Transverse colon (tissue), 4 donors: ENCODE data around the gene IL17RD. TPM values are rescaled to one million over a fixed set of nuclear protein-coding genes. Genes with fewer than 3 reads are reported as not detected.
"Not testable (repeated sequence)": the region's sequence is repeated elsewhere in the genome, so short reads cannot be mapped to it uniquely, and the experiment has no call there.

Experiments used
- DNase-seq: peaks from one replicate; pipeline ENCODE4 v3.0.0-alpha.2; 2019
- H3K27ac ChIP-seq, 4 donors: fragments of 200-600 bp; sonication (generic); 2 replicates each; pipeline ENCODE4 v1.5.1; 2016 to 2018; ENCODE audit warnings: inconsistent platforms in 4 of 4
- H3K27me3 ChIP-seq: fragments of 200-600 bp; sonication (generic); 2 replicates; pipeline ENCODE4 v1.5.1; 2017; ENCODE audit warnings: inconsistent platforms
- H3K36me3 ChIP-seq, 4 donors: fragments of 200-600 bp; sonication (generic); 2 replicates each; pipeline ENCODE4 v1.5.1; 2017 to 2019; ENCODE audit warnings: inconsistent platforms in 4 of 4
- H3K4me1 ChIP-seq, 4 donors: fragments of 200-600 bp; sonication (generic); 2 replicates each; pipeline ENCODE4 v1.5.1; 2017 to 2020; ENCODE audit warnings: inconsistent platforms in 4 of 4
- H3K4me3 ChIP-seq, 4 donors: fragments of 200-600 bp; sonication (generic); 1 replicate in 1 of 4; 2 replicates in 3 of 4; pipeline versions ENCODE4 v1.5.1 to v1.6.1; 2017 to 2019; ENCODE audit warnings: inconsistent platforms in 4 of 4
- H3K9me3 ChIP-seq, 2 donors: fragments of 200-600 bp; sonication (generic); 2 replicates each; pipeline ENCODE4 v1.5.1; 2017 to 2019; ENCODE audit warnings: inconsistent platforms in 2 of 2
- CTCF ChIP-seq, 5 experiments: fragments of 200-600 bp in 3 of 5; fragments of 450-650 bp in 2 of 5; sonication (generic) in 3 of 5; IDR thresholded peaks; 1 replicate in 2 of 5; 2 replicates in 3 of 5; pipeline ENCODE4 v1.5.1; 2016 to 2017; ENCODE audit warnings: antibody characterized with exemption in 5 of 5, inconsistent platforms in 3 of 5, mild to moderate bottlenecking in 2 of 5, moderate library complexity in 1 of 5
- EP300 ChIP-seq: sonication (generic); formaldehyde crosslinking; IDR thresholded peaks from one replicate; pipeline ENCODE4 v1.6.1; 2017; ENCODE audit warnings: antibody characterized with exemption, low read depth
- POLR2A ChIP-seq: fragments of 450-650 bp; IDR thresholded peaks from one replicate; pipeline ENCODE4 v1.6.1; 2016; ENCODE audit warnings: antibody characterized with exemption, mild to moderate bottlenecking, moderate library complexity
- POLR2AphosphoS5 ChIP-seq, 3 donors: sonication (generic); formaldehyde crosslinking; IDR thresholded peaks; one replicate each; pipeline ENCODE4 v1.6.1; 2016; ENCODE audit warnings: antibody characterized with exemption in 3 of 3
- WGBS, 2 donors: methylation state at CpG; one replicate each; pipeline ENCODE4 v1.1.5; 2018; ENCODE audit warnings: low coverage in 1 of 2; 5-methylcytosine and 5-hydroxymethylcytosine counted together
- in situ Hi-C, 4 donors: fragments of 200-750 bp; cut with MboI; loops; one replicate each; pipeline versions ENCODE4 v1.15.0 to v1.15.1; 2017; ENCODE audit warnings: low sequenced_read_pairs in 3 of 4, low pct_ligation_motif_present in 1 of 4, low pct_unique_long_range_greater_than_20kb in 1 of 4
- intact Hi-C: fragments of 100-400 bp; cut with DNase I; formaldehyde crosslinking; loops from one replicate; pipeline ENCODE4 v1.15.1; 2023; ENCODE audit warnings: low total_unique reads
- total RNA-seq, 4 donors: library from RNA; depleted of rRNA; stranded (reverse); fragments of >200 nt; gene quantifications; one replicate each; pipeline ENCODE4 v1.1.0, GENCODE V29; 2016

The IL17RD gene
- total RNA-seq, 4 donors from 2014 or later = 1.9 to 40.4 (median 2.7) TPM

- WGBS, 2 donors = 100% methylated on average over 1 of the region's 1 CpG
- Histone ChIP-seq H3K36me3 (no peaks in the 10 kb centered on the region), H3K4me3 (no peak overlapping the region), H3K27me3 (no peaks in the 10 kb centered on the region), H3K9me3 (no peaks in the 10 kb centered on the region), H3K4me1 (peaks cover 0 to 13% (median 3%) of the 10 kb centered on the region in 4 donors), H3K27ac (no peak overlapping the region)
- TF ChIP-seq POLR2AphosphoS5 (IDR thresholded peaks at IDR 0.05) = no peak
- no peak for TF ChIP-seq CTCF (IDR thresholded peaks at IDR 0.05)
- TF ChIP-seq EP300 = no peak
- no peak for TF ChIP-seq POLR2A
- intact Hi-C loops (no loop called here), in situ Hi-C loops (no loop called here)
- no peak for DNase-seq
These were observed 77.6 kb downstream of the IL17RD start for GRCh38 chr3:57087361-57088092.

GRCh38 chr3:57086201-57086600 lies 79.0 kb downstream of the IL17RD start:
- Histone ChIP-seq H3K36me3 (no peaks in the 10 kb centered on the region), H3K27ac (no peak overlapping the region), H3K4me1 (peaks cover 0 to 6% (median 1%) of the 10 kb centered on the region in 4 donors), H3K27me3 (no peaks in the 10 kb centered on the region), H3K4me3 (no peak overlapping the region), H3K9me3 (no peaks in the 10 kb centered on the region)
- intact Hi-C loops = no loop called here
- TF ChIP-seq POLR2A (no peak), EP300 (no peak), POLR2AphosphoS5 (IDR thresholded peaks at IDR 0.05) (no peak), CTCF (IDR thresholded peaks at IDR 0.05) (no peak)
- in situ Hi-C loops = no loop called here
- DNase-seq = no peak

GRCh38 chr3:57085211-57085610 lies 79.9 kb downstream of the IL17RD start:
- in situ Hi-C loops (no loop called here), intact Hi-C loops (no loop called here)
- Histone ChIP-seq H3K27ac (no peak overlapping the region), H3K4me3 (no peak overlapping the region), H3K9me3 (no peaks in the 10 kb centered on the region), H3K27me3 (no peaks in the 10 kb centered on the region), H3K4me1 (no peaks in the 10 kb centered on the region), H3K36me3 (no peaks in the 10 kb centered on the region)
- WGBS, 2 donors = 93 to 100% methylated on average over 1 to 4 of the region's 4 CpGs
- no peak for DNase-seq
- TF ChIP-seq POLR2AphosphoS5 (IDR thresholded peaks at IDR 0.05) = no peak
- no peak for TF ChIP-seq EP300
- TF ChIP-seq POLR2A = no peak
- TF ChIP-seq CTCF (IDR thresholded peaks at IDR 0.05) = no peak

GRCh38 chr3:57083266-57083995 lies 81.7 kb downstream of the IL17RD start:
- H3K36me3 ChIP-seq, H3K4me1 ChIP-seq, intact Hi-C loops, DNase-seq, H3K27me3 ChIP-seq, H3K4me3 ChIP-seq, in situ Hi-C loops, H3K27ac ChIP-seq, H3K9me3 ChIP-seq: not testable (repeated sequence)
- 83 to 91% methylated on average over 8 to 16 of the region's 16 CpGs for WGBS, 2 donors
